ENCODE results near the gene IQGAP1. TPM values are rescaled to one million over a fixed set of nuclear protein-coding genes. Genes with fewer than 3 reads are reported as not detected.
A peak's percentile ranks its signal among the peaks of the same experiment; 100 is the strongest.

IQGAP1 gene, protein sequence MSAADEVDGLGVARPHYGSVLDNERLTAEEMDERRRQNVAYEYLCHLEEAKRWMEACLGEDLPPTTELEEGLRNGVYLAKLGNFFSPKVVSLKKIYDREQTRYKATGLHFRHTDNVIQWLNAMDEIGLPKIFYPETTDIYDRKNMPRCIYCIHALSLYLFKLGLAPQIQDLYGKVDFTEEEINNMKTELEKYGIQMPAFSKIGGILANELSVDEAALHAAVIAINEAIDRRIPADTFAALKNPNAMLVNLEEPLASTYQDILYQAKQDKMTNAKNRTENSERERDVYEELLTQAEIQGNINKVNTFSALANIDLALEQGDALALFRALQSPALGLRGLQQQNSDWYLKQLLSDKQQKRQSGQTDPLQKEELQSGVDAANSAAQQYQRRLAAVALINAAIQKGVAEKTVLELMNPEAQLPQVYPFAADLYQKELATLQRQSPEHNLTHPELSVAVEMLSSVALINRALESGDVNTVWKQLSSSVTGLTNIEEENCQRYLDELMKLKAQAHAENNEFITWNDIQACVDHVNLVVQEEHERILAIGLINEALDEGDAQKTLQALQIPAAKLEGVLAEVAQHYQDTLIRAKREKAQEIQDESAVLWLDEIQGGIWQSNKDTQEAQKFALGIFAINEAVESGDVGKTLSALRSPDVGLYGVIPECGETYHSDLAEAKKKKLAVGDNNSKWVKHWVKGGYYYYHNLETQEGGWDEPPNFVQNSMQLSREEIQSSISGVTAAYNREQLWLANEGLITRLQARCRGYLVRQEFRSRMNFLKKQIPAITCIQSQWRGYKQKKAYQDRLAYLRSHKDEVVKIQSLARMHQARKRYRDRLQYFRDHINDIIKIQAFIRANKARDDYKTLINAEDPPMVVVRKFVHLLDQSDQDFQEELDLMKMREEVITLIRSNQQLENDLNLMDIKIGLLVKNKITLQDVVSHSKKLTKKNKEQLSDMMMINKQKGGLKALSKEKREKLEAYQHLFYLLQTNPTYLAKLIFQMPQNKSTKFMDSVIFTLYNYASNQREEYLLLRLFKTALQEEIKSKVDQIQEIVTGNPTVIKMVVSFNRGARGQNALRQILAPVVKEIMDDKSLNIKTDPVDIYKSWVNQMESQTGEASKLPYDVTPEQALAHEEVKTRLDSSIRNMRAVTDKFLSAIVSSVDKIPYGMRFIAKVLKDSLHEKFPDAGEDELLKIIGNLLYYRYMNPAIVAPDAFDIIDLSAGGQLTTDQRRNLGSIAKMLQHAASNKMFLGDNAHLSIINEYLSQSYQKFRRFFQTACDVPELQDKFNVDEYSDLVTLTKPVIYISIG (N-terminal part only)
- 115 and 218 TPM in 2 replicates for total RNA-seq (2011; cell fraction: chromatin; rRNA removed; ENCODE audit: low replicate concordance)
- total RNA-seq (2011; cell fraction: nucleolus; rRNA removed), result 41.1 and 55.2 TPM in 2 replicates
- total RNA-seq (2011; cell fraction: nucleoplasm; rRNA removed), result 77.8 and 117 TPM in 2 replicates
- 67.1 and 76.0 TPM in 2 replicates for total RNA-seq (2014; rRNA removed)
- 81.0 and 96.7 TPM in 2 replicates for total RNA-seq (2014; rRNA removed; fragmentation: Illumina TruSeq; extraction: Trizol)
- total RNA-seq (2015; rRNA removed; fragmentation: Illumina TruSeq; extraction: Trizol), result 143 and 150 TPM in 2 replicates
- 59.6 and 63.9 TPM in 2 replicates for total RNA-seq (2021)
- polyA plus RNA-seq (2011; rRNA removed), result 71.8 and 77.7 TPM in 2 replicates
- 29.0 and 29.2 TPM in 2 replicates for polyA plus RNA-seq (2011; cell fraction: cytosol; rRNA removed)
- polyA plus RNA-seq (2011; cell fraction: nucleus; rRNA removed), result 69.9 and 288 TPM in 2 replicates
- 56.8 and 73.8 TPM in 2 replicates for polyA plus RNA-seq (2012)
- polyA plus RNA-seq (2014; fragmentation: Illumina TruSeq; extraction: Trizol), result 116 and 125 TPM in 2 replicates
- 10 to 100 TPM; 37.6 to 38.7 TPM for polyA plus RNA-seq (2014; fragmentation: Nextera tagmentation; extraction: Ambion mirVana)
- 68.7 and 79.2 TPM in 2 replicates for polyA plus RNA-seq (2014; rRNA removed)
- polyA minus RNA-seq (2011; rRNA and poly(A)+ RNA removed), result 235 and 252 TPM in 2 replicates
- polyA minus RNA-seq (2011; cell fraction: cytosol; rRNA and poly(A)+ RNA removed), result 46.9 and 64.3 TPM in 2 replicates
- 69.3 and 393 TPM in 2 replicates for polyA minus RNA-seq (2011; cell fraction: nucleus; rRNA and poly(A)+ RNA removed)
- Bru-seq, nascent RNA, result percentile 76 among the genes with signal in this experiment
- percentile 80 among the genes with signal in this experiment for BruChase-seq, experiment 1, labeled RNA remaining after a 2-hour chase
- BruChase-seq, experiment 2, labeled RNA remaining after a 6-hour chase, result percentile 83 among the genes with signal in this experiment
- long read RNA-seq, experiment 1, full-length matches to known transcripts, result 42 of 141 reads
- long read RNA-seq, experiment 1, partial matches to known transcripts, result 90 of 141 reads
- long read RNA-seq, experiment 1, other reads (novel, unspliced or antisense), result 9 of 141 reads
- long read RNA-seq, experiment 2, full-length matches to known transcripts, result 3 of 48 reads
- long read RNA-seq, experiment 2, partial matches to known transcripts, result 44 of 48 reads
- long read RNA-seq, experiment 2, other reads (novel, unspliced or antisense), result 1 of 48 reads
- long read RNA-seq, experiment 3, partial matches to known transcripts, result 24 of 27 reads
- long read RNA-seq, experiment 3, other reads (novel, unspliced or antisense), result 2 of 27 reads

- BruUV-seq (replicated peaks), result TSS peak; percentile 87
- Histone ChIP-seq H3K27ac (ENCODE audit: extremely low read depth, low read depth, low read length) (peak within 1 kb of the TSS; percentile 90), H3K9me3 (replicated peaks; ENCODE audit: control insufficient read depth, insufficient read depth, low read depth, low read length) (no peaks in the 10 kb centered on the region), H3K36me3 (ENCODE audit: control insufficient read depth, insufficient read depth, low read length) (peaks cover 20% of the 10 kb centered on the region; the same call in 1 of the 3 replicates), H3K9me1 (ENCODE audit: control insufficient read depth, insufficient read depth, low read length) (no peaks in the 10 kb centered on the region), H3K27me3 (ENCODE audit: control insufficient read depth in 2 of 2, insufficient read depth in 2 of 2, low read length in 2 of 2) (no peaks in the 10 kb centered on the region), H3K79me2 (ENCODE audit: control insufficient read depth, insufficient read depth, low read length) (peaks cover 33% of the 10 kb centered on the region), H3K9ac (ENCODE audit: insufficient read depth in 1 of 2, low read depth in 2 of 2, low read length in 2 of 2) (peak within 1 kb of the TSS; percentile 82 to 97), H4K20me1 (replicated peaks; ENCODE audit: control insufficient read depth, insufficient read depth, low read length) (no peaks in the 10 kb centered on the region), H2AFZ (ENCODE audit: low read depth, low read length) (peak within 1 kb of the TSS; percentile 99), H3K4me1 (replicated peaks in 1 of 2; ENCODE audit: control insufficient read depth in 2 of 2, insufficient read depth in 2 of 2, low read length in 2 of 2) (peaks cover 5 to 17% of the 10 kb centered on the region in 2 experiments; a peak in 3 of 5 replicates), H3K4me3 (peak within 1 kb of the TSS; percentile 90), H3K4me2 (ENCODE audit: insufficient read depth, low read length) (peak within 1 kb of the TSS; percentile 90)
- ATAC-seq (peak; percentile 98), FAIRE-seq (peak; percentile 91), DNase-seq (ENCODE audit: extremely low read depth in 1 of 4, low spot score in 3 of 4) (peak; percentile 97)
- ChIA-PET CTCF (ENCODE audit: low intra/inter-chr PET ratio) (interaction anchor here (0.7 kb wide), 1 partner anchor 21 kb away, joined by 3 read pairs; no protein-coding TSS in a partner anchor), POLR2A (interaction anchor here (0.6 to 2.0 kb wide), 11 partner anchors 9 to 340 kb away, joined by 3 to 7 read pairs (median 5); no protein-coding TSS in a partner anchor)
- WGBS (ENCODE audit: insufficient coverage, low coverage, missing lambda C conversion rate), result 12% methylated on average over 19 of the region's 62 CpGs
- in situ Hi-C loops (cut with MboI), result no loop called here
- intact Hi-C loops (cut with micrococcal nuclease), result no loop called here
- no peak for TF ChIP-seq ZNF165 (CRISPR knock-in tag; IDR thresholded peaks at IDR 0.05; ENCODE audit: borderline replicate concordance)
- peak; percentile 65; the same call in 1 of the 2 replicates for TF ChIP-seq ZBTB7A (IDR thresholded peaks at IDR 0.05; ENCODE audit: borderline replicate concordance, control insufficient read depth, low read depth, low read length)
- no peak for TF ChIP-seq ZNF76 (CRISPR knock-in tag; IDR thresholded peaks at IDR 0.05; ENCODE audit: borderline replicate concordance)
- peak; percentile 34 to 74 for TF ChIP-seq E2F6 (IDR thresholded peaks at IDR 0.05; ENCODE audit: borderline replicate concordance in 1 of 2, extremely low read depth in 1 of 2, insufficient read depth in 1 of 2, insufficient read length in 1 of 2, low read depth in 1 of 2, low read length in 1 of 2, poor library complexity in 1 of 2, severe bottlenecking in 1 of 2)
- no peak for TF ChIP-seq ZNF561 (CRISPR knock-in tag; conservative IDR thresholded peaks at IDR 0.05)
- no peak for TF ChIP-seq PCBP1 (IDR thresholded peaks at IDR 0.05; ENCODE audit: low read depth, low read length, poor library complexity, severe bottlenecking)
- TF ChIP-seq NRF1 (conservative IDR thresholded peaks at IDR 0.05 in 1 of 2, IDR thresholded peaks at IDR 0.05 in 1 of 2), result peak; percentile 49 to 60
Measured at GRCh38 chr15:90387534-90388461, at the start of gene IQGAP1. TSS of gene IQGAP1 (plus strand) at chr15:90388242. CDS start at chr15:90388342, 100 bp downstream.
